ENCODE results near the gene RNFT2.

GRCh38 chr12:116880213-116880816, 142.2 kb downstream of the RNFT2 start:
- TF ChIP-seq, protein P1, sequence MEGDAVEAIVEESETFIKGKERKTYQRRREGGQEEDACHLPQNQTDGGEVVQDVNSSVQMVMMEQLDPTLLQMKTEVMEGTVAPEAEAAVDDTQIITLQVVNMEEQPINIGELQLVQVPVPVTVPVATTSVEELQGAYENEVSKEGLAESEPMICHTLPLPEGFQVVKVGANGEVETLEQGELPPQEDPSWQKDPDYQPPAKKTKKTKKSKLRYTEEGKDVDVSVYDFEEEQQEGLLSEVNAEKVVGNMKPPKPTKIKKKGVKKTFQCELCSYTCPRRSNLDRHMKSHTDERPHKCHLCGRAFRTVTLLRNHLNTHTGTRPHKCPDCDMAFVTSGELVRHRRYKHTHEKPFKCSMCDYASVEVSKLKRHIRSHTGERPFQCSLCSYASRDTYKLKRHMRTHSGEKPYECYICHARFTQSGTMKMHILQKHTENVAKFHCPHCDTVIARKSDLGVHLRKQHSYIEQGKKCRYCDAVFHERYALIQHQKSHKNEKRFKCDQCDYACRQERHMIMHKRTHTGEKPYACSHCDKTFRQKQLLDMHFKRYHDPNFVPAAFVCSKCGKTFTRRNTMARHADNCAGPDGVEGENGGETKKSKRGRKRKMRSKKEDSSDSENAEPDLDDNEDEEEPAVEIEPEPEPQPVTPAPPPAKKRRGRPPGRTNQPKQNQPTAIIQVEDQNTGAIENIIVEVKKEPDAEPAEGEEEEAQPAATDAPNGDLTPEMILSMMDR (conservative IDR thresholded peaks at IDR 0.05 in 1 of 2, IDR thresholded peaks at IDR 0.05 in 1 of 2; ENCODE audit: extremely low read depth in 1 of 2, insufficient read depth in 1 of 2, low read depth in 1 of 2, low read length in 2 of 2) = no peak
- TF ChIP-seq EZH2 (IDR thresholded peaks at IDR 0.05; ENCODE audit: borderline replicate concordance, low read length) = peak; percentile 46
